Measurements from ENCODE around the gene CRISPLD2. TPM values are rescaled to one million over a fixed set of nuclear protein-coding genes. Genes with fewer than 3 reads are reported as not detected.

CRISPLD2 gene
- total RNA-seq, 2 experiments from 2014 or later = 0.47 to 0.99 TPM

DNA sequence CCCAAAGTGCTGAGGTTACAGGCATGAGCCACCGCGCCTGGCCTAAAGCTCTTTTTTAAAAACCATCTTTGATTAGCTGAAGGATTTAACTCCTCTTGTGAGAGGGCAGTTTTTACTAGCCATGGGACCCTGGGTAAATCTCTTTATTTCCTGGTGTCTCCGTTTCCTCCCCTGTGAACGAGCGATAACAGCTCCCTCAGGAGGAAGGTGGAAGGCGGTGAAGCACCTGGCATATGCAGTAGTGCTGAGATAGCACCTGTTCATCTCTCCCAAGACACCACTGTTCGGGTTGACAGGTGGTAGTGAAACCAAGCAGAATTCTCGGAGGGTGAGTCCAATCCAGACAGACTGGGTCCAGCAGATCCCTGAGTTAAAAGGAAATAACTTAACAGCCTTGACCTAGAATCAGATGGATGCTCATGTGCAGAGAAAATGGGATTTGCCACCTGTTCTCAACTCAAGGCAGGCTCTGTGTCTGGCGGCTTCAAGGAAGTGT, 86.2 kb downstream of the CRISPLD2 start:
- no peaks in the 10 kb centered on the region for H4K20me1 ChIP-seq (ENCODE audit: insufficient read depth, low read length)
- CTCF ChIA-PET (ENCODE audit: unreplicated experiment) = interaction anchor here (0.6 to 1.2 kb wide), 2 partner anchors 40 to 41 kb away, joined by 3 to 4 read pairs; no protein-coding TSS in a partner anchor

DNA sequence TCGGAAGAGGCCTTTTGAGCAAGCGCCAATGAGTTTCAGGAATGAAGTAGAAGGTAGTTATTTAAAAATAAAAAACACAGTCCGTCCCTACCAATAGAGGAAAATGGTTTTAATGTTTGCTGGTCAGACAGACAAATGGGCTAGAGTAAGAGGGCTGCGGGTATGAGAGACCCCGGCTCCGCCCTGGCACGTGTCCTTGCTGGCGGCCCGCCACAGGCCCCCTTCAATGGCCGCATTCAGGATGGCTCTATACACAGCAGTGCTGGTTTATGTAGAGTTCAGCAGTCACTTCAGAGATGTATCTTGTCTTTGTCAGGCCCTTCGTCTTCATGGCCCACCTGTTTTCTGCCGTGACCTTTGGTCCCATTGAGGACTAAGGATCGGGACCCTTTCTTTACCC, 87.3 kb downstream of the CRISPLD2 start:
- Histone ChIP-seq H3K79me2 (ENCODE audit: insufficient read depth, low read depth, low read length) (no peaks in the 10 kb centered on the region), H4K20me1 (ENCODE audit: insufficient read depth, low read length) (no peaks in the 10 kb centered on the region), H2AFZ (ENCODE audit: low read length) (no peak overlapping the region), H3K4me2 (ENCODE audit: low read length) (no peak overlapping the region), H3K4me3 (ENCODE audit: low read depth, low read length, poor library complexity, severe bottlenecking) (no peak overlapping the region), H3K36me3 (ENCODE audit: insufficient read depth, low read length) (no peaks in the 10 kb centered on the region), H3K4me1 (ENCODE audit: insufficient read depth, low read length, poor library complexity, severe bottlenecking) (no peaks in the 10 kb centered on the region), H3K9me3 (ENCODE audit: low read length) (no peaks in the 10 kb centered on the region), H3K27ac (ENCODE audit: low read depth, low read length, poor library complexity, severe bottlenecking) (no peak overlapping the region), H3K9me2 (ENCODE audit: insufficient read depth, low read length) (no peaks in the 10 kb centered on the region)
- ChIA-PET CTCF (ENCODE audit: unreplicated experiment) (no interaction called here), POLR2A (no interaction called here)
- intact Hi-C loops (cut with micrococcal nuclease; ENCODE audit: unreplicated experiment) = no loop called here
- TF ChIP-seq, protein P1, sequence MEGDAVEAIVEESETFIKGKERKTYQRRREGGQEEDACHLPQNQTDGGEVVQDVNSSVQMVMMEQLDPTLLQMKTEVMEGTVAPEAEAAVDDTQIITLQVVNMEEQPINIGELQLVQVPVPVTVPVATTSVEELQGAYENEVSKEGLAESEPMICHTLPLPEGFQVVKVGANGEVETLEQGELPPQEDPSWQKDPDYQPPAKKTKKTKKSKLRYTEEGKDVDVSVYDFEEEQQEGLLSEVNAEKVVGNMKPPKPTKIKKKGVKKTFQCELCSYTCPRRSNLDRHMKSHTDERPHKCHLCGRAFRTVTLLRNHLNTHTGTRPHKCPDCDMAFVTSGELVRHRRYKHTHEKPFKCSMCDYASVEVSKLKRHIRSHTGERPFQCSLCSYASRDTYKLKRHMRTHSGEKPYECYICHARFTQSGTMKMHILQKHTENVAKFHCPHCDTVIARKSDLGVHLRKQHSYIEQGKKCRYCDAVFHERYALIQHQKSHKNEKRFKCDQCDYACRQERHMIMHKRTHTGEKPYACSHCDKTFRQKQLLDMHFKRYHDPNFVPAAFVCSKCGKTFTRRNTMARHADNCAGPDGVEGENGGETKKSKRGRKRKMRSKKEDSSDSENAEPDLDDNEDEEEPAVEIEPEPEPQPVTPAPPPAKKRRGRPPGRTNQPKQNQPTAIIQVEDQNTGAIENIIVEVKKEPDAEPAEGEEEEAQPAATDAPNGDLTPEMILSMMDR (conservative IDR thresholded peaks at IDR 0.05; ENCODE audit: low read length) = no peak
- no peak for TF ChIP-seq EZH2phosphoT487 (IDR thresholded peaks at IDR 0.05; ENCODE audit: borderline replicate concordance, low read depth, low read length)
- no TSS peak for BruUV-seq (replicated peaks)
- no peak for DNase-seq (ENCODE audit: low spot score)

More for the DNA sequence above, 86.2 kb downstream of the CRISPLD2 start:
- Histone ChIP-seq H3K27ac (ENCODE audit: low read depth, low read length, poor library complexity, severe bottlenecking) (no peak overlapping the region), H3K4me2 (ENCODE audit: low read length) (no peak overlapping the region), H3K9me3 (ENCODE audit: low read length) (no peaks in the 10 kb centered on the region), H3K4me1 (ENCODE audit: insufficient read depth, low read length, poor library complexity, severe bottlenecking) (no peaks in the 10 kb centered on the region), H3K4me3 (ENCODE audit: low read depth, low read length, poor library complexity, severe bottlenecking) (no peak overlapping the region), H3K79me2 (ENCODE audit: insufficient read depth, low read depth, low read length) (no peaks in the 10 kb centered on the region), H3K36me3 (ENCODE audit: insufficient read depth, low read length) (no peaks in the 10 kb centered on the region), H2AFZ (ENCODE audit: low read length) (no peak overlapping the region), H3K9me2 (ENCODE audit: insufficient read depth, low read length) (no peaks in the 10 kb centered on the region)
- DNase-seq (ENCODE audit: low spot score) = no peak
- no TSS peak for BruUV-seq (replicated peaks)
- intact Hi-C loops (cut with micrococcal nuclease; ENCODE audit: unreplicated experiment) = no loop called here
- TF ChIP-seq, protein P1 (conservative IDR thresholded peaks at IDR 0.05; ENCODE audit: low read length) = no peak
- no peak for TF ChIP-seq EZH2phosphoT487 (IDR thresholded peaks at IDR 0.05; ENCODE audit: borderline replicate concordance, low read depth, low read length)
- POLR2A ChIA-PET = interaction anchor here (1.3 kb wide), 1 partner anchor 9 kb away, joined by 4 read pairs; no protein-coding TSS in a partner anchor

DNA sequence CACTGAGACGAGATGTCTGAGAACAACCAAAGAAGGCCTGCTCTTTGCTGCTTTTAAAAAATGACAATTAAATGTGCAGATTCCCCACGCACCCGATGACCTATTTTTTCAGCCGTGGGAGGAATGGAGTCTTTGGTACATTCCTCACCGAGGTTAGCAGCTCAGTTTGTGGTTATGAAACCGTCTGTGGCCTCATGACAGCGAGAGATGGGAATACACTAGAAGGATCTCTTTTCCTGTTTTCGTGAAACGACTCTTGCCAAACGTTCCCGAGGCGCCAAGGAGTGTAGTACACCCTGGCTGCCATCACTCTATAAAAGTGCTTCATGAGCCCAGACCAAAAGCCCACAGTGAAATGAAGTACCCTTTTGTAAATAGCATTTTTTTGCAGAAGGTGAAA, 87.8 kb downstream of the CRISPLD2 start:
- Histone ChIP-seq H2AFZ (ENCODE audit: low read length) (no peak overlapping the region), H3K4me2 (ENCODE audit: low read length) (no peak overlapping the region), H3K79me2 (ENCODE audit: insufficient read depth, low read depth, low read length) (no peaks in the 10 kb centered on the region), H3K9me3 (ENCODE audit: low read length) (no peaks in the 10 kb centered on the region), H3K36me3 (ENCODE audit: insufficient read depth, low read length) (no peaks in the 10 kb centered on the region), H3K27ac (ENCODE audit: low read depth, low read length, poor library complexity, severe bottlenecking) (no peak overlapping the region), H4K20me1 (ENCODE audit: insufficient read depth, low read length) (no peaks in the 10 kb centered on the region), H3K4me1 (ENCODE audit: insufficient read depth, low read length, poor library complexity, severe bottlenecking) (no peaks in the 10 kb centered on the region), H3K4me3 (ENCODE audit: low read depth, low read length, poor library complexity, severe bottlenecking) (no peak overlapping the region), H3K9me2 (ENCODE audit: insufficient read depth, low read length) (no peaks in the 10 kb centered on the region)
- no TSS peak for BruUV-seq (replicated peaks)
- ChIA-PET POLR2A (no interaction called here), CTCF (ENCODE audit: unreplicated experiment) (no interaction called here)
- intact Hi-C loops (cut with micrococcal nuclease; ENCODE audit: unreplicated experiment) = no loop called here
- no peak for DNase-seq (ENCODE audit: low spot score)
- TF ChIP-seq, protein P1 (conservative IDR thresholded peaks at IDR 0.05; ENCODE audit: low read length) = no peak
- no peak for TF ChIP-seq EZH2phosphoT487 (IDR thresholded peaks at IDR 0.05; ENCODE audit: borderline replicate concordance, low read depth, low read length)

Data from OCI-LY7 (cell line).